Kidney epithelial cell (primary cell): ENCODE results near the gene SUCLG2. TPM values are rescaled to one million over a fixed set of nuclear protein-coding genes. Genes with fewer than 3 reads are reported as not detected.

Experiments
- DNase-seq: peaks from one replicate; pipeline ENCODE4 v3.0.0-alpha.2; 2010; ENCODE audit warnings: low read depth
- H3K27me3 ChIP-seq: 2 replicates; pipeline ENCODE4 v1.6.0; 2011; ENCODE audit warnings: low read length; ENCODE audit not compliant: control insufficient read depth, insufficient read depth
- H3K36me3 ChIP-seq: 2 replicates; pipeline ENCODE4 v1.5.1; 2011; ENCODE audit warnings: low read length; ENCODE audit not compliant: control insufficient read depth, insufficient read depth
- H3K4me3 ChIP-seq: 2 replicates; pipeline ENCODE4 v1.5.1; 2011; ENCODE audit warnings: low read depth, mild to moderate bottlenecking, control low read depth, low read length
- CTCF ChIP-seq: IDR thresholded peaks from 2 replicates; pipeline ENCODE4 v1.5.1; 2011; ENCODE audit warnings: mild to moderate bottlenecking, moderate library complexity, low read length, control low read depth, inconsistent platforms; ENCODE audit not compliant: insufficient read depth, poor library complexity, severe bottlenecking
- total RNA-seq: library from RNA; depleted of rRNA; stranded (reverse); fragments of >200 nt; gene quantifications from 2 replicates; pipeline ENCODE4 v1.2.3, GENCODE V29; 2015

Gene SUCLG2
- total RNA-seq, 1 donor from 2014 or later: 38.1 TPM

- Histone ChIP-seq H3K27me3 (no peaks in the 10 kb centered on the region), H3K36me3 (no peaks in the 10 kb centered on the region), H3K4me3 (no peak overlapping the region)
- no peak for DNase-seq
- no peak for TF ChIP-seq CTCF
These were observed 2.2 kb upstream of the SUCLG2 start for GRCh38 chr3:67656614-67657013.

- no peak for TF ChIP-seq CTCF
- H3K4me3 ChIP-seq: no peak overlapping the region
These were observed 1.1 kb upstream of the SUCLG2 start for GRCh38 chr3:67655364-67656121.

GRCh38 chr3:67654844-67655177 is 399 bp upstream of the SUCLG2 start:
- TF ChIP-seq CTCF: no peak
- DNase-seq: no peak
- Histone ChIP-seq H3K36me3 (no peaks in the 10 kb centered on the region), H3K27me3 (no peaks in the 10 kb centered on the region), H3K4me3 (peak overlapping the region; percentile 71)

More at GRCh38 chr3:67655364-67656121, 1.1 kb upstream of the SUCLG2 start:
- Histone ChIP-seq H3K36me3 (no peaks in the 10 kb centered on the region), H3K27me3 (no peaks in the 10 kb centered on the region)
- DNase-seq: no peak

- Histone ChIP-seq H3K4me3 (peak overlapping the region; percentile 71), H3K27me3 (no peaks in the 10 kb centered on the region), H3K36me3 (no peaks in the 10 kb centered on the region)
- TF ChIP-seq CTCF: no peak
- DNase-seq: no peak
These were observed 850 bp downstream of the SUCLG2 start for GRCh38 chr3:67653425-67654098.

GRCh38 chr3:67650084-67650483 is 4.3 kb downstream of the SUCLG2 start:
- Histone ChIP-seq H3K4me3 (no peak overlapping the region), H3K27me3 (no peaks in the 10 kb centered on the region), H3K36me3 (no peaks in the 10 kb centered on the region)
- TF ChIP-seq CTCF: no peak
- DNase-seq: no peak

GRCh38 chr3:67649681-67650080 is 4.7 kb downstream of the SUCLG2 start:
- H3K36me3 ChIP-seq: no peaks in the 10 kb centered on the region
- TF ChIP-seq CTCF: no peak
- no peak for DNase-seq
- no peak overlapping the region for H3K4me3 ChIP-seq
- no peaks in the 10 kb centered on the region for H3K27me3 ChIP-seq
